IgD-negative memory B cell (primary cell): ENCODE measurements around the gene ARL5C. TPM values are rescaled to one million over a fixed set of nuclear protein-coding genes. Genes with fewer than 3 reads are reported as not detected.
"Not testable (repeated sequence)": the region's sequence is repeated elsewhere in the genome, so short reads cannot be mapped to it uniquely, and the experiment has no call there.

Experiments
- H3K27ac Mint-ChIP-seq, 3 donors: one replicate each; pipeline ENCODE4 v1.8.0; 2020 to 2022; ENCODE audit warnings: mild to moderate bottlenecking in 3 of 3, mixed read lengths in 3 of 3, moderate library complexity in 1 of 3
- H3K27me3 Mint-ChIP-seq: one replicate; pipeline ENCODE4 v1.8.0; 2021; ENCODE audit warnings: mixed read lengths
- H3K36me3 Mint-ChIP-seq: one replicate; pipeline ENCODE4 v1.8.0; 2020; ENCODE audit warnings: mild to moderate bottlenecking, mixed read lengths
- H3K4me1 Mint-ChIP-seq, 3 donors: one replicate each; pipeline ENCODE4 v1.8.0; 2020 to 2022; ENCODE audit warnings: mixed read lengths in 3 of 3, mild to moderate bottlenecking in 1 of 3
- H3K4me3 Mint-ChIP-seq, 4 donors: one replicate each; pipeline ENCODE4 v1.8.0; 2020 to 2022; ENCODE audit warnings: mild to moderate bottlenecking in 4 of 4, mixed read lengths in 4 of 4, moderate library complexity in 3 of 4
- H3K9me3 Mint-ChIP-seq, 3 donors: one replicate each; pipeline ENCODE4 v1.8.0; 2020 to 2021; ENCODE audit warnings: mixed read lengths in 3 of 3, mild to moderate bottlenecking in 1 of 3
- polyA plus RNA-seq: library from polyadenylated mRNA; unstranded; fragments of 300-500 nt; fragmentation: Illumina TruSeq; gene quantifications from one replicate; pipeline ENCODE4 v1.2.3, GENCODE V29; 2021

The ARL5C gene
- polyA plus RNA-seq, 1 donor from 2014 or later: not detected

GRCh38 chr17:39183045-39183444 is 17.1 kb upstream of the ARL5C start:
- peaks cover 0 to 1% (median 0%) of the 10 kb centered on the region in 3 donors for H3K4me1 Mint-ChIP-seq
- no peaks in the 10 kb centered on the region for H3K27me3 Mint-ChIP-seq
- H3K9me3 Mint-ChIP-seq: no peaks in the 10 kb centered on the region
- no peak overlapping the region for H3K4me3 Mint-ChIP-seq
- peaks cover 3% of the 10 kb centered on the region for H3K36me3 Mint-ChIP-seq
- H3K27ac Mint-ChIP-seq: peak overlapping the region in 1 of 3 donors; percentile 43

DNA sequence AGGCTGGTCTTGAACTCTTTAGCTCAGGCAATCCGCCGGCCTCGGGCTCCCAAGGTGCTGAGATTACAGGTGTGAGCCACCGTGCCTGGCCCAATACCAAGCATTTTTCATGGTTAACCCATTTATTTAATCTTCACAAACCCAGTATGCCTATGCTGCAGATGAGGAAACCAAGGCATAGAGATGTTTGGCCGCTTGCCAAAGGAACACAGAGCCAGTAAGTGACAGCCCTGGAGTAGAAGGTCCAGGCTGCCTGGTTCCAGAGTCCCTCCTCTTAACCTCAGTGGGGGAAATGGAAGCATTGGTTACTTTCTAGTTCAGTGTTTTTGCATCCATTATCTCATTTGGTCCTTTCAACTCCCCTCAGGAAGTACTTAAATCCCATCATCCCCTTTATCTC is 15.3 kb upstream of the ARL5C start:
- Mint-ChIP-seq H3K4me1 (peaks cover 0 to 1% (median 0%) of the 10 kb centered on the region in 3 donors), H3K36me3 (peaks cover 3% of the 10 kb centered on the region), H3K4me3 (no peak overlapping the region), H3K27ac (no peak overlapping the region), H3K9me3 (no peaks in the 10 kb centered on the region), H3K27me3 (no peaks in the 10 kb centered on the region)

GRCh38 chr17:39178536-39178935 is 12.6 kb upstream of the ARL5C start:
- H3K4me3 Mint-ChIP-seq: no peak overlapping the region
- peaks cover 2% of the 10 kb centered on the region for H3K27me3 Mint-ChIP-seq
- H3K27ac Mint-ChIP-seq: no peak overlapping the region
- H3K36me3 Mint-ChIP-seq: peaks cover 3% of the 10 kb centered on the region
- H3K9me3 Mint-ChIP-seq: no peaks in the 10 kb centered on the region
- H3K4me1 Mint-ChIP-seq: peaks cover 0 to 2% (median 2%) of the 10 kb centered on the region in 3 donors

GRCh38 chr17:39177256-39177655 is 11.3 kb upstream of the ARL5C start:
- peaks cover 6% of the 10 kb centered on the region for H3K27me3 Mint-ChIP-seq
- H3K36me3 Mint-ChIP-seq: peaks cover 2% of the 10 kb centered on the region
- H3K4me3 Mint-ChIP-seq: no peak overlapping the region
- H3K9me3 Mint-ChIP-seq: no peaks in the 10 kb centered on the region
- H3K27ac Mint-ChIP-seq: peak overlapping the region in 1 of 3 donors; percentile 62
- H3K4me1 Mint-ChIP-seq: peaks cover under 1 to 2% (median 2%) of the 10 kb centered on the region in 3 donors

- peak overlapping the region in 2 of 4 donors; percentile 90 to 94 for H3K4me3 Mint-ChIP-seq
- peaks cover 2% of the 10 kb centered on the region for H3K36me3 Mint-ChIP-seq
- H3K4me1 Mint-ChIP-seq: peaks cover 2 to 7% (median 2%) of the 10 kb centered on the region in 3 donors
- no peaks in the 10 kb centered on the region for H3K9me3 Mint-ChIP-seq
- peaks cover 8% of the 10 kb centered on the region for H3K27me3 Mint-ChIP-seq
- no peak overlapping the region for H3K27ac Mint-ChIP-seq
Observed at GRCh38 chr17:39175695-39176093, 9.7 kb upstream of the ARL5C start.

- Mint-ChIP-seq H3K36me3 (peaks cover 2% of the 10 kb centered on the region), H3K9me3 (no peaks in the 10 kb centered on the region), H3K4me1 (peaks cover 2 to 7% (median 2%) of the 10 kb centered on the region in 3 donors), H3K27ac (peak overlapping the region in 1 of 3 donors; percentile 71), H3K4me3 (peak overlapping the region; percentile 26 to 94 (median 82)), H3K27me3 (peaks cover 8% of the 10 kb centered on the region)
Observed at GRCh38 chr17:39174920-39175694, 9.1 kb upstream of the ARL5C start.

GRCh38 chr17:39173526-39174274 is 7.7 kb upstream of the ARL5C start:
- Mint-ChIP-seq H3K27ac (peak overlapping the region in 2 of 3 donors; percentile 39 to 55), H3K4me3 (no peak overlapping the region), H3K9me3 (no peaks in the 10 kb centered on the region), H3K36me3 (peaks cover 2% of the 10 kb centered on the region), H3K27me3 (peaks cover 8% of the 10 kb centered on the region), H3K4me1 (peaks cover 2 to 7% (median 2%) of the 10 kb centered on the region in 3 donors)

DNA sequence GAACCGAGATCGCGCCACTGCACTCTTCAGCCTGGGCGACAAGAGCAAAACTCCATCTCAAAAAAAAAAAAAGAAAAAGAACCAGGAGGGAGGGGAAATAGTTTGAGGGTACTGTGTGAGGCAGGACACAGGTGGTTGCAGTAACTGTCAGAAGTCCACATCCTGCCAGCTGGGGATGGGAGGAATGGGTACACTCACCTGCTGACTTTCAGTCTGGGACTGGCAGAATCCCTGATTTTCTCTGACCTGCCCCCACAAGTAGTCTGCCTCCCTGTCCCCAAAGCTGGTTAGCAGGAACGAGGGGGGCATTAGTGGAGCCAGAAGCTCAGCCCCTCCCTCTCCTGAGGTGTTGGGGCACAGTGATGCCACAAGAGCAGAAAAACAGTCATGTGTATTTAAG is 7.1 kb upstream of the ARL5C start:
- H3K9me3 Mint-ChIP-seq: no peaks in the 10 kb centered on the region
- no peak overlapping the region for H3K27ac Mint-ChIP-seq
- peaks cover 2% of the 10 kb centered on the region for H3K36me3 Mint-ChIP-seq
- peaks cover 2 to 7% (median 2%) of the 10 kb centered on the region in 3 donors for H3K4me1 Mint-ChIP-seq
- H3K4me3 Mint-ChIP-seq: no peak overlapping the region
- peaks cover 8% of the 10 kb centered on the region for H3K27me3 Mint-ChIP-seq

DNA sequence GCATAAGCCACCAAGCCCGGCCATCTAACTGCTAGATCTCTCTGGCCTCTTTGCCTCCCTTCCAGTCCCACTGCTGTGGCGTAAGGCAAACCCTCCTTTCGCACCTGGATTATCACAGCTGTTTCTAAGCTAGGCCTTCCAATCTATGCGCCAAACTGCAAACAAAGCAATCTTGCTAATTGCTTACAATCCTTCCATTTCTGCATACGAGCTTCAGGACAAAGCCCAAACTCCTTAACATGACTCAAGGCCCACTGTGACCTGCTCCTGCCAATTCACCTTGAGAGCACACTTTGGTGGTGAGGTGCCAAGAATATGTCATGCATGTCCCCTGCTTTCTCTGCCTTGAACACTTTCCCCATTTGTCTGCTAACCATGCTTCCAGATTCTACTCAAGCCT is 6.0 kb upstream of the ARL5C start:
- Mint-ChIP-seq H3K4me3 (peak overlapping the region in 2 of 4 donors; percentile 5 to 15), H3K27me3 (peaks cover 12% of the 10 kb centered on the region)

DNA sequence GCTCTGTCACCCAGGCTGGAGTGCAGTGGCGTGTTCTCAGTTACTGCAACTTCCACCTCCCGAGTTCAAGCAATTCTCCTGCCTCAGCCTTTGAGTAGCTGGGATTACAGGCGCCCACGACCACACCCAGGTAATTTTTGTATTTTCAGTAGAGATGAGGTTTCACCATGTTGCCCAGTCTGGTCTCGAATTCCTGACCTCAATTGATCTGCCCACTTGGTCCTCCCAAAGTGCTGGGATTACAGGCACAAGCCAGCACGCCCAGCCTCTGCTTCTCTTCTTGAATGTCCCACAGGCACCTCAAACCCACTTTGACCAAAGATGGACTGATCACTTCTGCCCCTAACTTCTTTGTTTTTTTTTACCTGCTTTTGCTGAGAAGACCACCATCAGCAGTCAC is 4.6 kb upstream of the ARL5C start:
- Mint-ChIP-seq H3K4me3 (no peak overlapping the region), H3K4me1 (peaks cover 10 to 23% (median 15%) of the 10 kb centered on the region in 3 donors), H3K27ac (no peak overlapping the region), H3K36me3 (no peaks in the 10 kb centered on the region), H3K9me3 (peaks cover 0 to 2% (median 0%) of the 10 kb centered on the region in 3 donors), H3K27me3 (peaks cover 22% of the 10 kb centered on the region)

More for the DNA sequence above, 6.0 kb upstream of the ARL5C start:
- H3K36me3 Mint-ChIP-seq: peaks cover 2% of the 10 kb centered on the region
- H3K9me3 Mint-ChIP-seq: peaks cover 0 to 2% (median 0%) of the 10 kb centered on the region in 3 donors
- peaks cover 8 to 14% (median 12%) of the 10 kb centered on the region in 3 donors for H3K4me1 Mint-ChIP-seq
- no peak overlapping the region for H3K27ac Mint-ChIP-seq

DNA sequence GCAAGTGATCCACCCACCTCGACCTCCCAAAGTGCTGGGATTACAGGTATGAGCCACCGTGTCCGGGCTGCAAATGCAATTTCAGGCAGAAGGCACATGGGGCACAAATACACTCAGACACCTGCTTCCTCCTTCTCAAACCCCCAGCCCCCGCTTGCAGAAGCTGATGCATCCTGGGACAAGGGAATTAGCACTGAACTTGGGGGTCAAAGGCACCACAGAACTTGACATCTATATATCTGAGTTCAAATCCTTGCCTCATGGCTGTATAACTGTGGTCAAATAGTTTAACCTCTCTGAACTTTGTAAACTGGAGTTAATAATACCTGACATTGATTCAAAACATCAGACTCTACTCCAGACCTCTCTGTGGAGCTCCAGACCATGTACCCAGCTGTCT is 4.1 kb upstream of the ARL5C start:
- Mint-ChIP-seq H3K27ac (no peak overlapping the region), H3K9me3 (peaks cover 0 to 2% (median 0%) of the 10 kb centered on the region in 3 donors)

GRCh38 chr17:39169518-39169917 is 3.6 kb upstream of the ARL5C start:
- Mint-ChIP-seq H3K4me1 (peaks cover 14 to 23% (median 20%) of the 10 kb centered on the region in 3 donors), H3K27me3 (peaks cover 29% of the 10 kb centered on the region), H3K4me3 (peak overlapping the region in 1 of 4 donors; percentile 12), H3K36me3 (no peaks in the 10 kb centered on the region), H3K9me3 (peaks cover 0 to 2% (median 0%) of the 10 kb centered on the region in 3 donors), H3K27ac (no peak overlapping the region)

More for the DNA sequence above, 4.1 kb upstream of the ARL5C start:
- no peak overlapping the region for H3K4me3 Mint-ChIP-seq
- H3K4me1 Mint-ChIP-seq: peaks cover 10 to 23% (median 16%) of the 10 kb centered on the region in 3 donors
- peaks cover 24% of the 10 kb centered on the region for H3K27me3 Mint-ChIP-seq
- H3K36me3 Mint-ChIP-seq: no peaks in the 10 kb centered on the region

GRCh38 chr17:39169101-39169500 is 3.1 kb upstream of the ARL5C start:
- H3K27ac Mint-ChIP-seq: no peak overlapping the region

DNA sequence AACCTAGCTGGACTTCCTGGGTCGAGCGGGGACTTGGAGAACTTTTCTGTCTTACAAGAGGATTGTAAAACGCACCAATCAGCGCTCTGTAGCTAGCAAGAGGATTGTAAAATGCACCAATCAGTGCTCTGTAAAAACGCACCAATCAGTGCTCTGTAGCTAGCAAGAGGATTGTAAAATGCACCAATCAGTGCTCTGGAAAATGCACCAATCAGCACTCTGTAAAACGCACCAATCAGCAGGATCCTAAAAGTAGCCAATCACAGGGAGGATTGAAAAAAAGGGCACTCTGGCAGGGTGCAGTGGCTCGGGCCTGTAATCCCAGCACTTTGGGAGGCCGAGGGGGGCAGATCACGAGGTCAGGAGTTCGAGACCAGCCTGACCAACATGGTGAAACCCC is 2.5 kb upstream of the ARL5C start:
- peaks cover 27% of the 10 kb centered on the region for H3K27me3 Mint-ChIP-seq
- peaks cover 13 to 23% (median 22%) of the 10 kb centered on the region in 3 donors for H3K4me1 Mint-ChIP-seq
- peak overlapping the region in 1 of 3 donors; percentile 39 for H3K27ac Mint-ChIP-seq
- not testable (repeated sequence) for H3K36me3 Mint-ChIP-seq, H3K4me3 Mint-ChIP-seq, H3K9me3 Mint-ChIP-seq

More at GRCh38 chr17:39169101-39169500, 3.1 kb upstream of the ARL5C start:
- Mint-ChIP-seq H3K27me3 (peaks cover 29% of the 10 kb centered on the region), H3K9me3 (peaks cover 0 to 2% (median 0%) of the 10 kb centered on the region in 3 donors), H3K36me3 (no peaks in the 10 kb centered on the region), H3K4me3 (peak overlapping the region in 1 of 4 donors; percentile 12), H3K4me1 (peaks cover 15 to 23% (median 22%) of the 10 kb centered on the region in 3 donors)

DNA sequence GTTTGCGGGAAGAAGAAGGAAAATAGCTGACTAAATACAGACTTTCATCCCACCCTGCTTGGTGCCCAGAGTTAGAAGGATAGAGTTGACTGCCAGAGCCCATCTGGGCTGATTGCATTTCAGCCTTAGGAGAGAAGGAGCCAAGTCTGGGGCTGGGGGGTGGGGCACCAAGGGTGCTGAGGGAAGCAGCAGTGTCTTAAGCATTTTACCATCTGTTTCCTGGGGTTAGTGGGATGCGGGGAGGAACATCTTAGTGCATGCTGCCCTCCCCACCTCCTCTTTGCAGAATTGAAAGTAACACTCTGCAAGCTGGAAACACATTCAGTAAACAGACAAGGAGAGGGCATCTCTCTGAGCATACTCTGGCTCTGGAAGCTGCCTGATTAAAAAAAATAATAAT is 1.5 kb upstream of the ARL5C start:
- H3K4me3 Mint-ChIP-seq: peak overlapping the region in 2 of 4 donors; percentile 48 to 70

More for the DNA sequence above, 1.5 kb upstream of the ARL5C start:
- Mint-ChIP-seq H3K9me3 (peaks cover 0 to 2% (median 0%) of the 10 kb centered on the region in 3 donors), H3K27ac (no peak overlapping the region), H3K4me1 (peaks cover 13 to 23% (median 22%) of the 10 kb centered on the region in 3 donors), H3K36me3 (no peaks in the 10 kb centered on the region), H3K27me3 (peaks cover 27% of the 10 kb centered on the region)
